Activated CD4-positive, alpha-beta T cell treated with anti-CD3 and anti-CD28 coated beads for 4 hours (primary cell): ENCODE data around the gene DNAH11.
"Not testable (repeated sequence)": the region's sequence is repeated elsewhere in the genome, so short reads cannot be mapped to it uniquely, and the experiment has no call there.

Source experiments
- DNase-seq, 2 donors: peaks; one replicate each; pipeline ENCODE4 v3.0.0-alpha.2; 2020

Gene DNAH11

GRCh38 chr7:21618706-21619105 is 75.9 kb downstream of the DNAH11 start:
- DNase-seq = no peak

DNA sequence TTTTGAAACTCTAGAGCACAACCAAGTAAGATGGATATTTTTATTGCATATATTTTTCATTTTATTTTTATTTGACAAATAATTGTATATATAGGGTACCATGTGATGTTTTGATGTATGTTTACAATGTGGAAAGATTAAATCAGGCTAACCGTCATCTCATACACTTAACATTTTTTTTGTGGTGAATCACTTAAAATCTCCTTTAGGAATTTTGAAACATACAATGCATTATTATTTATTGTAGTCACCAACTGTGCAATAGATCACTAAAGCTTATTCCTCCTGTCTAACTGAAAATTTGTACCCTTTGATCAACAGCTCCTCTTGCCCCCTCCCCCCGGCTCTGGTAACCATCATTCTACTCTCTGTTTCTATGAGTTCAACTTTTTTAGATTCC is 77.2 kb downstream of the DNAH11 start:
- DNase-seq = no peak

DNA sequence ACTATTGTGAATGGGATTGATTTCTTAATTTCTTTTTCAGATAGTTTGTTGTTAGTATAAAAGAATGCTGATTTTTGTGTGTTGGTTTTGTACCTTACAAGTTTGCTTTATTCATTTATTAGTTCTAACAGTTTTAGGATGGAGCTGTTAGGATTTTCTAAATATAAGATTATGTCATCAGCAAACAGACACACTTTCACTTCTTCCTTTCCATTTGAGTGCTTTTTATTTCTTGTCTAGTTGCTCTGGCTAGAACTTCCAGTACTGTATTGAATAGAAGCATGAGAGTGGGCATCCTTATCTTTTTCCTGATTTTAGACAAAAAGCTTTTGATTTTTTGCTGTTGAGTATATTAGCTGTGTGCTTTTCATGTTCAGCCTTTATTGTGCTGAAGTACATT is 81.5 kb downstream of the DNAH11 start:
- DNase-seq = no peak

DNA sequence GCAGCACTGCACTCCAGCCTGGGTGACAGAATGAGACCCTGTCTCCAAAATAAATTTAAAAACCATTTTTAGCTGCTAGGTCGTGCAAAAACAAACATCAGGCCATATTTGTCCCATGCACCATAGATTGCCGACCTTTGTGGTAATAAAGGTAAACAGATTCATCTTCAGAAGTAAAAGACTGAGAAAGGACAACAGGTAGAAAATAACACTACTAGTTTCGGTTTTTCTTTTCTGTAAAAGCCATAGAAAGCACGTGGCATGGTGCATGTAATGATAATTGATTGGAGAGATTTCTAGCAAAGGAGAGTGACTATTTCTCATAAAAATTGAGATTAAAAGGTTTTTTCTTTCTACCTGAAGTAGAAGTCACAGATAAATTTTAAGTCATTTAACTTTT is 93.9 kb downstream of the DNAH11 start:
- no peak for DNase-seq

- no peak for DNase-seq
These were observed 96.5 kb downstream of the DNAH11 start for GRCh38 chr7:21639206-21639868.

DNA sequence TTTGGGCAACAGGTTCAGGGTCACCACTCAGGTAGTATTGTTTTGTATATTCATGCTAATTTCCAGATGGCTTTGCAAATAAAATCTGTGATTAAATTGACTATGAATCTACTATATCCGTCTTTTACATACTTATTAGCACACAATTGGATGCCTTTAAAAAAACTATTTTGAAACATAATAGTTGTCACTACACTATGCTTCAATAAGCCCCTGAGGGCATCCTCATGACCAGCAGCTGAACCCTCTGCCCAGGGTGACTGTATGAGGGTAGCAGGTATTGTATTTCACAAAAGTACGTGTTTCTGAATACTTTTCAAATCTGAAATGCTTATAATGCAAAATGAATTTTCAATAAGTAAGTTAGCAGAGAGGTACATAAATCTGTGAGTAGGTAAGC is 97.3 kb downstream of the DNAH11 start:
- DNase-seq = no peak

DNA sequence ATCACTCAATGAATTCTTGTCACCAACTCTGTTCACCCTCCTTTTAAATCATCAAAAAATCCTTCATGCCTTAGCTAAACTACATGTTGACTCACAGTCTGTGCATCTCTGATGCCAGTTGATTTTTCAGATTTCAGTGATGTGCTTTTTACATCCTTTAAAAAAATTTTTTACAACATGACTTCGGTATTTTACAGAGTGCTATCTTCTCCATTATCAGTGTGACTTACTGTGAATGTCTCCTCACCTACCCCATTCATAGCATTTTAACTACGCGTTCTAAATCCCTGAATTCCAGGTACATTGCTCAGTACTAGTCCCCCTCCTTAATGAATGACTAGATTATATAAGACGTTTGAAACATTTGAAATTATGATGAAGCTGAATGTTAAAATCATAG is 98.7 kb downstream of the DNAH11 start:
- no peak for DNase-seq

- DNase-seq = no peak
These were observed 99.6 kb downstream of the DNAH11 start for GRCh38 chr7:21642422-21642821.

- no peak for DNase-seq
These were observed 108.9 kb downstream of the DNAH11 start for GRCh38 chr7:21651697-21652096.

- DNase-seq = no peak
These were observed 110.8 kb downstream of the DNAH11 start for GRCh38 chr7:21653623-21654022.

GRCh38 chr7:21656081-21656480 is 113.2 kb downstream of the DNAH11 start:
- no peak for DNase-seq

- DNase-seq = no peak
These were observed 114.0 kb downstream of the DNAH11 start for GRCh38 chr7:21656796-21657195.

GRCh38 chr7:21670496-21670895 is 127.7 kb downstream of the DNAH11 start:
- DNase-seq = no peak

DNA sequence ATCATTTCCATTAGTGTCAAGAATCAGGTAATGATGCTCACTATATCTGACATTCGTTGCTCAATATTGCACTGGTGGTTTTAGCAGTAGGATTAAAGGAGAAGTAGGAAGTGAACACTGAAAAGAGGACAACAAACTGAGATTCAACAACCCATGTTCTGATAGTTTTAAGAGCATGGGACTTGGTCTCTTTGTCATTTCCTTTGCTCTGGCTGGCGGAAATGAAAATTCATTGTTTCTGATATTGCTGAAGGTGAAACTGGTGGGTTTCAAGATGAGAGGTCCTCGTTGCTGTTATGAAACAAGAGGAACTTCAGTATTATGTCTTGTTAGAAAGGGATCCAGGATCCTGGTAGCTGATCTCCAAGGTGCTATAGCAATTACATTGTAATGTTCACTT is 129.0 kb downstream of the DNAH11 start:
- no peak for DNase-seq

DNA sequence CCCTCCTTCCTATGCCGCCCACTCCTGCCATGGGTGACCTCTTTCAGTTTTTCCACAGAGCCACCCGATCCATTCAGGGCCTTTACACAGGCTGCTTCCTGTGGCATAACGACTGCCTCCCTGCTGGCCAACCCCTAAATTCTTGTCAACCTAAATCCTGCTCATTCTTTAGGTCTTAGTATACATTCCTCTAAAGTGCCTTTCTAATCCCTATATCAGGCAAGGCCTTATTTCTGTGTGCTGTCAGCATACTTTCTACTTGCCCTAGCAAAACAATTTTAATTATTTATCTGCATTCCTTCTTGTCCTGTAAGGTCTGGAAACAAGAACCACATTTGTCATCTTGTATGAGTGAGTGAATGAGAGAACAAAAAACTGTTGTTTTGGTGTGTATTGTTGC is 132.4 kb downstream of the DNAH11 start:
- DNase-seq = no peak

DNA sequence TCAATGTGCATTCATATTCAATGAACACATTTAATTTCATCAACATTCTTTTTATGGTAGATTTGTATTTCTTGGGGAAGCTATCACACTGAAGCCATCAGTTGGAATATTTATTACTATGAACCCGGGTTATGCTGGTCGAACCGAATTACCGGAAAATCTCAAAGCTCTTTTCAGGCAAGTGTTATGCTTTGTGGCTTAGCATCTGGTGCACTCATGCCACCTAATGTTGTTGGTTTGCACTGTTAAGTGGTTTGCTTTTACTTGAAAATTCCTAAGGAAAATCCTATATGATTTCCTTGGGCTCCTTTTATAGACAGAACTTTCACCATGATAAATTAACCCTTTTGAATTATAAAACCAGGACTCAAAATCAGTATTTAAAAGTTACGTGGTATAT is 147.9 kb downstream of the DNAH11 start:
- DNase-seq = no peak

- DNase-seq = not testable (repeated sequence)
These were observed 148.3 kb downstream of the DNAH11 start for GRCh38 chr7:21691146-21691545.

- DNase-seq = not testable (repeated sequence)
These were observed 157.7 kb downstream of the DNAH11 start for GRCh38 chr7:21700587-21700986.

- DNase-seq = no peak
These were observed 159.5 kb downstream of the DNAH11 start for GRCh38 chr7:21702303-21702702.

- DNase-seq = no peak
These were observed 161.5 kb downstream of the DNAH11 start for GRCh38 chr7:21704359-21704758.

DNA sequence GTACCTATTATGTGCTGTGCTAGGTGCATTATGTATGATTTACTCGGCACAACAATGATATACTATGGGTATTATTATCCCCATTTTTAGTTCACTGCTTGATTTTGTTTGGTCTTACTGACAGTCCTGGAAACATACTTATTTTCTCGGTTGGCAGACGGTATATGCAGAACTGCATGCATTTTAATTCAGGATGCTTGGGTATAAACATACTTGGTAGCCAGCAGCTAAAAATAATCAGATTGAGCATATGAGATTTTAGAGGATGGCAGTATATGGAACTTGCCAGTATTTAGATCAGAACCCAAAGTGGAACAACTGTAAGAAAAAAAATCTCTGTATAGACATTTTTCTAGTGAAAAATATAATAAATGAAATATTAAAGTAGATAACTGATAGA is 163.3 kb downstream of the DNAH11 start:
- DNase-seq = no peak

GRCh38 chr7:21707566-21707965 is 164.7 kb downstream of the DNAH11 start:
- no peak for DNase-seq

DNA sequence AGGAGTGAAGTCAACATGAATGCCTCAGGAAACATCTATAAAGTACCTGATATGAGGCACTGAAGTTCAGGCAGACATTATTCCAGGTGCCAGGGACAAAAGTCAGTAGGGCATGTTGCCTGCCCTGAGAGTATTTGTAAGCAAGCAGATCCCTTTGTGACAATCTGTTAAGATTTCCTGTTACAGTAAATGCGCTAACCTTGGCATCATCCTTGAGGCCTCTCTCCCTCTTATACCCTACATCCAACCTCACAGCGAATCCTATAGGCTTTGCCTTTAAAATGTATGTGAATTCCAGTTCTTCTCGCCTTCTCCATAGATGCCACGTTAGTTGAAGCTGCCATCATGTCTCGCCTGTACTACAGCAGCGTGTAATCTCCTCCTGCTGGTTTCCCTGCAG is 165.3 kb downstream of the DNAH11 start:
- no peak for DNase-seq

DNA sequence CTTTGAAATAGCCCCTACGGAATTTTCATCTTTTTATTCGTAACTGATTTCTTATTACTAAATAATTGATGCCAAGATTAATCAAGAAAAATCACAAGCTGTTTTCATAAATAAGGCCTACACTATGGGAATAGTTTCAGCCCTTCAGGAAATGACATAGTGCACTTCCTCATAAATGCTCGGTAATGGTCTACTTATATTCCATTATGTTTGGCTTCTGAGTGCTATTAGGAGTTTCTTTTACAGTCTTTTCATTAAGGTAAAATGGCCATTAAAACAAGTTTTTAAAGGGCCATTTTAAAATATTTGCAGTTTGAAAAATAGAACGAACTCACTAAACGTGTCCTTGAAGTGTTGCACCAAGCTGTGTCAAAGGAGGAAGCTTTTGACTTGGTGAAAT is 174.5 kb downstream of the DNAH11 start:
- no peak for DNase-seq

DNA sequence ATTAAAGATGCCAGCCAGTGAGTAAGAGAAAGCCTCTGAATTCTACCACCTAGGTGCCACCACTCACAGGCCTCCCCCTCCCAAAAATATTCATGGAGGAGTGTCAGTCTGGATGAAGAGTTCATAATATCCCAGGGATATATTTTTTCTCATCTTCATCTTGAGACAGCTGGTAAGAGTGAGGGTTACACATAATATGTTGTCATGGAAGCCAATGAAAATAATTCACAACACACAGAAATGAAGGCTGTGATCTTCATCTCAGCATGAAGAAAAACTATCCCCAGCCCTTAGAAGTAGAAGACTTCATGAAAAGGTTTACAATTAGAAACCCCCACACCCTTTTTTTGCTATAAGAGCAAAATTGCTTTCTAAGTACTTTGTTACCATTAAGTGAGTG is 175.6 kb downstream of the DNAH11 start:
- no peak for DNase-seq

DNA sequence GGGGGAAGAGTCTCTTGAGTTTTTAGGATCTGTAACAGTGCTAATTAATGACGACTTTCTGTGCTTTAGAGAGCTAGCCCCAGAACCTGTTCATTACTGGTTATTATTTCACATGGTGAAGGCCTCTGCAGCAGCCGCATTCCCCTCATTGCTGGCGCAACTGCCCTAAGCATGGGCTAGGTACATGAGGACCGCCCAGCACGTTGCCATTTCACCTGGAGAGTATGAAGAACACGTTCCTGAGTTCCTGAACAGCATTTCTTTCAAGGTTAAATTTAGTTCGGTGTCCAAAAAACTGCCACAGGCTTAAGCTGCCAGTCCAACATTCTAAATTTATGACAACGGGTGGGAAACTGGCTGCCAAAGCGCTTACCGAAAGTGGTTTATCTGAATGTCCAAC is 177.0 kb downstream of the DNAH11 start:
- no peak for DNase-seq
